Thyroid gland (tissue), 4 donors: ENCODE data around the gene MUC6.

Source experiments
- POLR2A ChIP-seq, 2 donors: fragments of 450-650 bp; IDR thresholded peaks; one replicate each; pipeline ENCODE4 v1.6.1; 2017; ENCODE audit warnings: antibody characterized with exemption in 2 of 2, mild to moderate bottlenecking in 2 of 2, moderate library complexity in 1 of 2
- TF ChIP-seq, protein P1 (sequence below), 6 experiments: fragments of 200-600 bp in 3 of 6; fragments of 450-650 bp in 3 of 6; sonication (generic) in 3 of 6; IDR thresholded peaks; one replicate each; pipeline ENCODE4 v1.5.1; 2016 to 2019; ENCODE audit warnings: antibody characterized with exemption in 6 of 6, mild to moderate bottlenecking in 2 of 6, inconsistent platforms in 1 of 6, moderate library complexity in 1 of 6

DNA sequence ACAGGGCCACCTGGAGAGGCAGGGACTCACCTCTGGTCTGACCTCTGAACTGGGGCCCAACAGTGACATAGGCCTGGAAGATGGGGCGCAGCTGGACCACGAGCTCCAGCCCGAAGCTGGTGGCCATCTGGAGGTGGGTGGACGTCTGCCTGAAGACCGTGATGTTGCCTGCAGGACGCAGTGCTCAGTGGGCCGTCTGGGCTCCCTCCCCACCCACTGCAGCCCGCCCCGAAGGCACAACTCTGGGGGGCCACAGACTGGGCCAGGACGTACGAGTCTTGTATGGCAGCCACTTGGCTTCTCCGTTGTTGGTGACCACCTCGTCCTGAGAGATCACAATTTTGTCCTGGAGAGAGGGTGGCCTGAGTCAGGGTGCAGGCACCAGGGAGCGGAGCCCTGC lies 7.9 kb downstream of the MUC6 start:
- TF ChIP-seq POLR2A (IDR thresholded peaks at IDR 0.05): no peak
- TF ChIP-seq, protein P1, sequence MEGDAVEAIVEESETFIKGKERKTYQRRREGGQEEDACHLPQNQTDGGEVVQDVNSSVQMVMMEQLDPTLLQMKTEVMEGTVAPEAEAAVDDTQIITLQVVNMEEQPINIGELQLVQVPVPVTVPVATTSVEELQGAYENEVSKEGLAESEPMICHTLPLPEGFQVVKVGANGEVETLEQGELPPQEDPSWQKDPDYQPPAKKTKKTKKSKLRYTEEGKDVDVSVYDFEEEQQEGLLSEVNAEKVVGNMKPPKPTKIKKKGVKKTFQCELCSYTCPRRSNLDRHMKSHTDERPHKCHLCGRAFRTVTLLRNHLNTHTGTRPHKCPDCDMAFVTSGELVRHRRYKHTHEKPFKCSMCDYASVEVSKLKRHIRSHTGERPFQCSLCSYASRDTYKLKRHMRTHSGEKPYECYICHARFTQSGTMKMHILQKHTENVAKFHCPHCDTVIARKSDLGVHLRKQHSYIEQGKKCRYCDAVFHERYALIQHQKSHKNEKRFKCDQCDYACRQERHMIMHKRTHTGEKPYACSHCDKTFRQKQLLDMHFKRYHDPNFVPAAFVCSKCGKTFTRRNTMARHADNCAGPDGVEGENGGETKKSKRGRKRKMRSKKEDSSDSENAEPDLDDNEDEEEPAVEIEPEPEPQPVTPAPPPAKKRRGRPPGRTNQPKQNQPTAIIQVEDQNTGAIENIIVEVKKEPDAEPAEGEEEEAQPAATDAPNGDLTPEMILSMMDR (IDR thresholded peaks at IDR 0.05): no peak
